ELF-1 (cell line): ENCODE measurements around the gene C2CD4D.

Source experiments
- DNase-seq: peaks from one replicate; pipeline ENCODE4 v3.0.0-alpha.2; 2016; ENCODE audit warnings: low read depth, low spot score

C2CD4D gene

DNA sequence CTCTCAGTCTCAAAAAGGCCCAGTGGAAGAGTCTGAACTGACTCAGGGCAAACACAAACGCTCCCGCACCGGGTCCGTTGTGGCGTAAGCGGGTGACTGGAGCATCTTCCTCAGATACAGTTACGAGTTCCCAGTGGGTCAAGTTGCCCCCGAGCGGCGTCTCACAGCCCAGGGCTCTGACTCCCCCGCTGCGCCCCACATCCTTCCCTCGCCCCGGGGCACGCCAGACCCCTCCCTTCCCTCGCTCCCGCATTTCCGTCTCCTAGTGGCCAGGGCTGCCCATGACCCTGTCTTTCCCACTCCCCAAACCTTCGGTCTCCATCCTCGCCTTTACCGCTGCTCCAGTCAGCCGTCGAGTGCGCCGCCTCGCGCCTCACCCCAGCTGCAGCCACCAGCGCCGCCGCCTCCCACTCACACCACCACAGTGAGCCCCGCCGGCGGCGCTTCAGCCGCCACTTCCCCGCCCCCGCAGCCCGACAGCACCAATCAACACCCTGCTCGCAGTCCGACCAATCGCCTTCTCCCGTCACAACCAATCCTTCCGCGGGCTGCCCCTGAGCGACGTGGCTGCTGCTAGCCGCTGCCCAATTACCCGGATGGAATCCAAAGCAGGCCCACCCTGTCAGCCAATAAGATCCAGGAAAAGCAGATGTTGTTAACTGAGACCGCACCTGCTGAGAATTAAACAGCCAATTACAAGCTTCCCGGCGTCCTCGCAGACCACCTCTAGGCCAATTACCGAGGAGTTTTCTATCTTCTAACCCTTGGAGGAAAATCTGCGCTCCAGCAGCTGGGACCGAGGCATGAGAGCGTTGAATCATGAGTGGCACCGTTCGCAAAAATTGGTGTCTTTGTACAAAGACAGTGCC is 49.3 kb downstream of the C2CD4D start, which contains the start of gene TDRKH:
TDRKH (minus strand) TSS at position 430 of the 869 bp plus-strand sequence. CDS start 7,478 bp downstream, outside the sequence.
- peak; percentile 100 for DNase-seq
